H1 (cell line): ENCODE results near the gene FMNL1.

Experiments
- CHD1 ChIP-seq: IDR thresholded peaks from 2 replicates; pipeline ENCODE4 v1.6.1; 2012; ENCODE audit warnings: low read depth, low read length, improper control_type of control experiment
- CHD2 ChIP-seq: IDR thresholded peaks from 2 replicates; pipeline ENCODE4 v1.6.1; 2012; ENCODE audit warnings: low read length, improper control_type of control experiment
- JUN ChIP-seq: IDR thresholded peaks from 2 replicates; pipeline ENCODE4 v1.6.1; 2011; ENCODE audit warnings: low read depth, mild to moderate bottlenecking, improper control_type of control experiment, low read length
- KDM1A ChIP-seq: fragments of 200-600, 300-600 bp; sonication (generic); IDR thresholded peaks from 2 replicates; pipeline ENCODE4 v1.7.1; 2016; ENCODE audit warnings: mild to moderate bottlenecking, low read length, borderline replicate concordance
- NRF1 ChIP-seq: IDR thresholded peaks from 2 replicates; pipeline ENCODE4 v1.6.1; 2011; ENCODE audit warnings: mild to moderate bottlenecking, low read depth, low read length, improper control_type of control experiment
- POLR2A ChIP-seq, 2 experiments: IDR thresholded peaks; 1 replicate in 1 of 2; 2 replicates in 1 of 2; pipeline ENCODE4 v1.6.1; 2011; ENCODE audit warnings: low read depth in 2 of 2, low read length in 2 of 2, mild to moderate bottlenecking in 2 of 2; ENCODE audit errors: control extremely low read depth in 1 of 2
- POLR2AphosphoS5 ChIP-seq: IDR thresholded peaks from 2 replicates; pipeline ENCODE4 v1.6.1; 2011; ENCODE audit warnings: low read depth, low read length
- RFX5 ChIP-seq: IDR thresholded peaks from 2 replicates; pipeline ENCODE4 v1.6.1; 2011; ENCODE audit warnings: low read depth, low read length, improper control_type of control experiment, borderline replicate concordance
- SP2 ChIP-seq: IDR thresholded peaks from 2 replicates; pipeline ENCODE4 v1.6.1; 2012; ENCODE audit warnings: mild to moderate bottlenecking, low read length, inconsistent platforms
- TF ChIP-seq, protein P1 (sequence below), 3 experiments: IDR thresholded peaks; 1 replicate in 2 of 3; 2 replicates in 1 of 3; pipeline versions ENCODE4 v1.5.1 to v1.6.1; 2011; ENCODE audit warnings: low read length in 3 of 3, mild to moderate bottlenecking in 3 of 3, inconsistent platforms in 2 of 3, low read depth in 1 of 3, moderate library complexity in 1 of 3; ENCODE audit not compliant: insufficient read depth in 1 of 3; ENCODE audit errors: control extremely low read depth in 1 of 3
- TF ChIP-seq, protein P2 (sequence below): fragments of 300-600 bp; sonication (generic); IDR thresholded peaks from 2 replicates; pipeline ENCODE4 v1.7.1; 2012; ENCODE audit warnings: low read length, moderate library complexity, mild to moderate bottlenecking, inconsistent platforms; ENCODE audit not compliant: insufficient replicate concordance

GRCh38 chr17:45225964-45226530 is 4.4 kb downstream of the FMNL1 start:
- TF ChIP-seq CHD2 (no peak), POLR2AphosphoS5 (no peak), NRF1 (no peak), CHD1 (no peak), RFX5 (no peak), POLR2A (IDR thresholded peaks at IDR 0.05; ENCODE audit: control extremely low read depth in 1 of 2, low read depth in 2 of 2, low read length in 2 of 2) (no peak), KDM1A (no peak), SP2 (no peak), JUN (no peak)
- TF ChIP-seq, protein P1, sequence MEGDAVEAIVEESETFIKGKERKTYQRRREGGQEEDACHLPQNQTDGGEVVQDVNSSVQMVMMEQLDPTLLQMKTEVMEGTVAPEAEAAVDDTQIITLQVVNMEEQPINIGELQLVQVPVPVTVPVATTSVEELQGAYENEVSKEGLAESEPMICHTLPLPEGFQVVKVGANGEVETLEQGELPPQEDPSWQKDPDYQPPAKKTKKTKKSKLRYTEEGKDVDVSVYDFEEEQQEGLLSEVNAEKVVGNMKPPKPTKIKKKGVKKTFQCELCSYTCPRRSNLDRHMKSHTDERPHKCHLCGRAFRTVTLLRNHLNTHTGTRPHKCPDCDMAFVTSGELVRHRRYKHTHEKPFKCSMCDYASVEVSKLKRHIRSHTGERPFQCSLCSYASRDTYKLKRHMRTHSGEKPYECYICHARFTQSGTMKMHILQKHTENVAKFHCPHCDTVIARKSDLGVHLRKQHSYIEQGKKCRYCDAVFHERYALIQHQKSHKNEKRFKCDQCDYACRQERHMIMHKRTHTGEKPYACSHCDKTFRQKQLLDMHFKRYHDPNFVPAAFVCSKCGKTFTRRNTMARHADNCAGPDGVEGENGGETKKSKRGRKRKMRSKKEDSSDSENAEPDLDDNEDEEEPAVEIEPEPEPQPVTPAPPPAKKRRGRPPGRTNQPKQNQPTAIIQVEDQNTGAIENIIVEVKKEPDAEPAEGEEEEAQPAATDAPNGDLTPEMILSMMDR (IDR thresholded peaks at IDR 0.05; ENCODE audit: control extremely low read depth in 1 of 3, insufficient read depth in 1 of 3, low read depth in 1 of 3, low read length in 3 of 3): no peak
- TF ChIP-seq, protein P2, sequence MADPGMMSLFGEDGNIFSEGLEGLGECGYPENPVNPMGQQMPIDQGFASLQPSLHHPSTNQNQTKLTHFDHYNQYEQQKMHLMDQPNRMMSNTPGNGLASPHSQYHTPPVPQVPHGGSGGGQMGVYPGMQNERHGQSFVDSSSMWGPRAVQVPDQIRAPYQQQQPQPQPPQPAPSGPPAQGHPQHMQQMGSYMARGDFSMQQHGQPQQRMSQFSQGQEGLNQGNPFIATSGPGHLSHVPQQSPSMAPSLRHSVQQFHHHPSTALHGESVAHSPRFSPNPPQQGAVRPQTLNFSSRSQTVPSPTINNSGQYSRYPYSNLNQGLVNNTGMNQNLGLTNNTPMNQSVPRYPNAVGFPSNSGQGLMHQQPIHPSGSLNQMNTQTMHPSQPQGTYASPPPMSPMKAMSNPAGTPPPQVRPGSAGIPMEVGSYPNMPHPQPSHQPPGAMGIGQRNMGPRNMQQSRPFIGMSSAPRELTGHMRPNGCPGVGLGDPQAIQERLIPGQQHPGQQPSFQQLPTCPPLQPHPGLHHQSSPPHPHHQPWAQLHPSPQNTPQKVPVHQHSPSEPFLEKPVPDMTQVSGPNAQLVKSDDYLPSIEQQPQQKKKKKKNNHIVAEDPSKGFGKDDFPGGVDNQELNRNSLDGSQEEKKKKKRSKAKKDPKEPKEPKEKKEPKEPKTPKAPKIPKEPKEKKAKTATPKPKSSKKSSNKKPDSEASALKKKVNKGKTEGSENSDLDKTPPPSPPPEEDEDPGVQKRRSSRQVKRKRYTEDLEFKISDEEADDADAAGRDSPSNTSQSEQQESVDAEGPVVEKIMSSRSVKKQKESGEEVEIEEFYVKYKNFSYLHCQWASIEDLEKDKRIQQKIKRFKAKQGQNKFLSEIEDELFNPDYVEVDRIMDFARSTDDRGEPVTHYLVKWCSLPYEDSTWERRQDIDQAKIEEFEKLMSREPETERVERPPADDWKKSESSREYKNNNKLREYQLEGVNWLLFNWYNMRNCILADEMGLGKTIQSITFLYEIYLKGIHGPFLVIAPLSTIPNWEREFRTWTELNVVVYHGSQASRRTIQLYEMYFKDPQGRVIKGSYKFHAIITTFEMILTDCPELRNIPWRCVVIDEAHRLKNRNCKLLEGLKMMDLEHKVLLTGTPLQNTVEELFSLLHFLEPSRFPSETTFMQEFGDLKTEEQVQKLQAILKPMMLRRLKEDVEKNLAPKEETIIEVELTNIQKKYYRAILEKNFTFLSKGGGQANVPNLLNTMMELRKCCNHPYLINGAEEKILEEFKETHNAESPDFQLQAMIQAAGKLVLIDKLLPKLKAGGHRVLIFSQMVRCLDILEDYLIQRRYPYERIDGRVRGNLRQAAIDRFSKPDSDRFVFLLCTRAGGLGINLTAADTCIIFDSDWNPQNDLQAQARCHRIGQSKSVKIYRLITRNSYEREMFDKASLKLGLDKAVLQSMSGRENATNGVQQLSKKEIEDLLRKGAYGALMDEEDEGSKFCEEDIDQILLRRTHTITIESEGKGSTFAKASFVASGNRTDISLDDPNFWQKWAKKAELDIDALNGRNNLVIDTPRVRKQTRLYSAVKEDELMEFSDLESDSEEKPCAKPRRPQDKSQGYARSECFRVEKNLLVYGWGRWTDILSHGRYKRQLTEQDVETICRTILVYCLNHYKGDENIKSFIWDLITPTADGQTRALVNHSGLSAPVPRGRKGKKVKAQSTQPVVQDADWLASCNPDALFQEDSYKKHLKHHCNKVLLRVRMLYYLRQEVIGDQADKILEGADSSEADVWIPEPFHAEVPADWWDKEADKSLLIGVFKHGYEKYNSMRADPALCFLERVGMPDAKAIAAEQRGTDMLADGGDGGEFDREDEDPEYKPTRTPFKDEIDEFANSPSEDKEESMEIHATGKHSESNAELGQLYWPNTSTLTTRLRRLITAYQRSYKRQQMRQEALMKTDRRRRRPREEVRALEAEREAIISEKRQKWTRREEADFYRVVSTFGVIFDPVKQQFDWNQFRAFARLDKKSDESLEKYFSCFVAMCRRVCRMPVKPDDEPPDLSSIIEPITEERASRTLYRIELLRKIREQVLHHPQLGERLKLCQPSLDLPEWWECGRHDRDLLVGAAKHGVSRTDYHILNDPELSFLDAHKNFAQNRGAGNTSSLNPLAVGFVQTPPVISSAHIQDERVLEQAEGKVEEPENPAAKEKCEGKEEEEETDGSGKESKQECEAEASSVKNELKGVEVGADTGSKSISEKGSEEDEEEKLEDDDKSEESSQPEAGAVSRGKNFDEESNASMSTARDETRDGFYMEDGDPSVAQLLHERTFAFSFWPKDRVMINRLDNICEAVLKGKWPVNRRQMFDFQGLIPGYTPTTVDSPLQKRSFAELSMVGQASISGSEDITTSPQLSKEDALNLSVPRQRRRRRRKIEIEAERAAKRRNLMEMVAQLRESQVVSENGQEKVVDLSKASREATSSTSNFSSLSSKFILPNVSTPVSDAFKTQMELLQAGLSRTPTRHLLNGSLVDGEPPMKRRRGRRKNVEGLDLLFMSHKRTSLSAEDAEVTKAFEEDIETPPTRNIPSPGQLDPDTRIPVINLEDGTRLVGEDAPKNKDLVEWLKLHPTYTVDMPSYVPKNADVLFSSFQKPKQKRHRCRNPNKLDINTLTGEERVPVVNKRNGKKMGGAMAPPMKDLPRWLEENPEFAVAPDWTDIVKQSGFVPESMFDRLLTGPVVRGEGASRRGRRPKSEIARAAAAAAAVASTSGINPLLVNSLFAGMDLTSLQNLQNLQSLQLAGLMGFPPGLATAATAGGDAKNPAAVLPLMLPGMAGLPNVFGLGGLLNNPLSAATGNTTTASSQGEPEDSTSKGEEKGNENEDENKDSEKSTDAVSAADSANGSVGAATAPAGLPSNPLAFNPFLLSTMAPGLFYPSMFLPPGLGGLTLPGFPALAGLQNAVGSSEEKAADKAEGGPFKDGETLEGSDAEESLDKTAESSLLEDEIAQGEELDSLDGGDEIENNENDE: no peak
